Activated CD8-positive, alpha-beta T cell treated with anti-CD3 and anti-CD28 coated beads for 36 hours (primary cell): Measurements from ENCODE around the gene GCHFR. TPM values are rescaled to one million over a fixed set of nuclear protein-coding genes. Genes with fewer than 3 reads are reported as not detected.

Source experiments
- ATAC-seq: fragments of 200-7000 bp; cut with Tn5 transposase; one replicate; pipeline ENCODE4 v1.10.0; 2021; ENCODE audit warnings: mild to moderate bottlenecking, moderate library complexity
- CTCF ChIA-PET: fragments of 350-600 bp; sonication (Branson Sonifier 250); formaldehyde crosslinking; loops from one replicate; lab custom pipeline; 2021; ENCODE audit warnings: antibody characterized with exemption; lab: Charles Lee
- POLR2A ChIA-PET: fragments of 350-600 bp; sonication (Branson Sonifier 250); formaldehyde crosslinking; loops from one replicate; lab custom pipeline; 2021; ENCODE audit warnings: antibody characterized with exemption; lab: Charles Lee
- DNase-seq: peaks from one replicate; pipeline ENCODE4 v3.0.0-alpha.2; 2020
- H3K27ac Mint-ChIP-seq: one replicate; pipeline ENCODE4 v1.8.0; 2021; ENCODE audit warnings: mild to moderate bottlenecking, mixed read lengths
- H3K27me3 Mint-ChIP-seq: one replicate; pipeline ENCODE4 v1.8.0; 2021; ENCODE audit warnings: mixed read lengths
- H3K36me3 Mint-ChIP-seq: one replicate; pipeline ENCODE4 v1.8.0; 2021; ENCODE audit warnings: low read depth, mixed read lengths
- H3K4me1 Mint-ChIP-seq: one replicate; pipeline ENCODE4 v1.8.0; 2021; ENCODE audit warnings: low read depth, mixed read lengths
- H3K4me3 Mint-ChIP-seq: one replicate; pipeline ENCODE4 v1.8.0; 2021; ENCODE audit warnings: mild to moderate bottlenecking, moderate library complexity, mixed read lengths
- H3K9me3 Mint-ChIP-seq: one replicate; pipeline ENCODE4 v1.8.0; 2021; ENCODE audit warnings: mixed read lengths
- CTCF ChIP-seq: fragments of 200-600 bp; IDR thresholded peaks from one replicate; pipeline ENCODE4 v1.8.0; 2022; ENCODE audit warnings: antibody characterized with exemption, mild to moderate bottlenecking
- intact Hi-C: fragments of 100-400 bp; cut with micrococcal nuclease; formaldehyde crosslinking; loops from one replicate; pipeline ENCODE4 v1.10.0; 2022
- total RNA-seq, 2 experiments: library from RNA; stranded (reverse); gene quantifications; one replicate each; pipeline ENCODE4 v1.2.3, GENCODE V29; 2021

Gene GCHFR
- total RNA-seq, 2 experiments from 2014 or later: 44.8 to 46.6 TPM

GRCh38 chr15:40773496-40773895 is 9.6 kb downstream of the GCHFR start:
- H3K27me3 Mint-ChIP-seq: no peaks in the 10 kb centered on the region
- ATAC-seq (no peak), DNase-seq (no peak)
- ChIA-PET POLR2A (no interaction called here), CTCF (interaction anchor here (0.8 to 2.7 kb wide), 2 partner anchors 9 to 184 kb away, joined by 3 to 16 read pairs; no protein-coding TSS in a partner anchor)
- no peak for TF ChIP-seq CTCF
- no peak overlapping the region for H3K27ac Mint-ChIP-seq
- peaks cover 13% of the 10 kb centered on the region for H3K36me3 Mint-ChIP-seq
- H3K4me3 Mint-ChIP-seq: no peak overlapping the region
- peaks cover 32% of the 10 kb centered on the region for H3K4me1 Mint-ChIP-seq
- H3K9me3 Mint-ChIP-seq: no peaks in the 10 kb centered on the region
- intact Hi-C loops: no loop called here

- Mint-ChIP-seq H3K27me3 (no peaks in the 10 kb centered on the region), H3K27ac (no peak overlapping the region), H3K4me1 (peaks cover 28% of the 10 kb centered on the region), H3K36me3 (peaks cover 14% of the 10 kb centered on the region), H3K4me3 (no peak overlapping the region), H3K9me3 (no peaks in the 10 kb centered on the region)
- POLR2A ChIA-PET: no interaction called here
- intact Hi-C loops: no loop called here
- CTCF ChIA-PET: interaction anchor here (0.8 to 2.7 kb wide), 2 partner anchors 9 to 184 kb away, joined by 3 to 16 read pairs; no protein-coding TSS in a partner anchor
- ATAC-seq: no peak
- TF ChIP-seq CTCF: no peak
- DNase-seq: no peak
These were observed 10.0 kb downstream of the GCHFR start for GRCh38 chr15:40773902-40774301.

- no peak for DNase-seq
- CTCF ChIA-PET: interaction anchor here (1.3 kb wide), 1 partner anchor 15 kb away, joined by 3 read pairs; no protein-coding TSS in a partner anchor
- no peak overlapping the region for H3K27ac Mint-ChIP-seq
- intact Hi-C loops: no loop called here
- ATAC-seq: no peak
- H3K4me3 Mint-ChIP-seq: no peak overlapping the region
- H3K4me1 Mint-ChIP-seq: peaks cover 16% of the 10 kb centered on the region
- no peaks in the 10 kb centered on the region for H3K27me3 Mint-ChIP-seq
- peaks cover 15% of the 10 kb centered on the region for H3K36me3 Mint-ChIP-seq
- H3K9me3 Mint-ChIP-seq: no peaks in the 10 kb centered on the region
- TF ChIP-seq CTCF: no peak
- POLR2A ChIA-PET: no interaction called here
These were observed 11.1 kb downstream of the GCHFR start for GRCh38 chr15:40775007-40775406.

GRCh38 chr15:40775740-40776536 is 12.1 kb downstream of the GCHFR start:
- ATAC-seq (no peak), DNase-seq (no peak)
- H3K4me3 Mint-ChIP-seq: no peak overlapping the region
- TF ChIP-seq CTCF: no peak
- no peak overlapping the region for H3K27ac Mint-ChIP-seq
- peaks cover 9% of the 10 kb centered on the region for H3K4me1 Mint-ChIP-seq
- H3K27me3 Mint-ChIP-seq: no peaks in the 10 kb centered on the region
- peaks cover 13% of the 10 kb centered on the region for H3K36me3 Mint-ChIP-seq
- intact Hi-C loops: no loop called here
- CTCF ChIA-PET: interaction anchor here (0.7 to 2.0 kb wide), 5 partner anchors 10 to 31 kb away, joined by 3 to 8 read pairs (median 3); no protein-coding TSS in a partner anchor
- POLR2A ChIA-PET: interaction anchor here (1.0 to 1.3 kb wide), 3 partner anchors 12 to 81 kb away, joined by 3 to 5 read pairs (median 4); partner anchors contain the start of genes GCHFR and RAD51
- no peaks in the 10 kb centered on the region for H3K9me3 Mint-ChIP-seq
